ENCODE results near the gene MIPEP.

MIPEP gene

GRCh38 chr13:23695711-23696464 is 193.3 kb downstream of the MIPEP start:
- Mint-ChIP-seq H3K9me3 (no peaks in the 10 kb centered on the region), H3K4me1 (peaks cover 27% of the 10 kb centered on the region), H3K4me3 (peak overlapping the region; percentile 56), H3K27me3 (peaks cover 3% of the 10 kb centered on the region), H3K36me3 (no peaks in the 10 kb centered on the region), H3K27ac (peak overlapping the region; percentile 89)
- CTCF ChIA-PET: interaction anchor here (0.9 kb wide), 1 partner anchor 12 kb away, joined by 4 read pairs; no protein-coding TSS in a partner anchor
- DNase-seq: peak; percentile 82

DNA sequence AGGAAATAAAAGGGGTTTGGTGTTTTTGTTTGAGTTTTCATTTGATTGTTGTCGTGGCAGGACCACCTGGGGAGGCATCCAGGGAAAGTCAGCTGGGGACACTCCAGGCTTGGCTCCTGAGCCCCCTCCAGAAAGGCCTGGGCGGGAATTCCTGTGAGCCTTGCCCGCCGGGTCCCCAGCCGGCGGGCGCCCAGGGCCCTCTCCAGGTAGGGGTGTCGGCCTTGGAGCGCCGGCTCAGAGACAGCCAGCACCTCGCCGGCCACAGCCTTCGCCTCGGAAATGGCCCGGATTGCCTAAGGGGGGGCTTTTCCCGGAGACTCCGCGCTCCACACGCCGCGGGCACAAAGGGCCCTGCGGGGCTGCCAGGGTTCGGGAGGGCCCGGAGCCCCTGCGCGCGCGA is 194.0 kb downstream of the MIPEP start:
- H3K4me1 Mint-ChIP-seq: peaks cover 27% of the 10 kb centered on the region
- CTCF ChIA-PET: no interaction called here
- no peaks in the 10 kb centered on the region for H3K36me3 Mint-ChIP-seq
- peaks cover 3% of the 10 kb centered on the region for H3K27me3 Mint-ChIP-seq
- no peak overlapping the region for H3K27ac Mint-ChIP-seq
- no peak for DNase-seq
- H3K4me3 Mint-ChIP-seq: no peak overlapping the region
- no peaks in the 10 kb centered on the region for H3K9me3 Mint-ChIP-seq

DNA sequence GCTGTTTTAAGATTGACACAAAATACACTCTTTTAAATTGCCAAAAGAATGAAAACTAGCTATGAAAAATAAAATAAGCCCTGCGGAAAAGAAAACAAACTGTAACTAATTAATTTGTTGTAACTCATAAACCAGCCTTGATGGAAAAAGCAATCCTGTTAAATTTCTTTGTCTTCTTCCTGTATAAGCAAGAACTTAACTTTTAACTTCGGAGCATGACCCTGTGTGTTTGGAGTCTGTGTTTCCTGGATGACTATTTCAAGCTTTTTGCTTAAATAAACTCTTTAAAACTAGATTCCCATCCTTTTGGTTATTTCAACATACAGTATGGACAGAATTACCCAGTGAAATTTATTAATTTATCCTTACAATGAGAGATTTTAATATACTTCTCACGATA is 196.4 kb downstream of the MIPEP start:
- peaks cover 3% of the 10 kb centered on the region for H3K27me3 Mint-ChIP-seq

GRCh38 chr13:23690668-23691067 is 198.5 kb downstream of the MIPEP start:
- Mint-ChIP-seq H3K36me3 (no peaks in the 10 kb centered on the region), H3K4me1 (peaks cover 6% of the 10 kb centered on the region), H3K4me3 (no peak overlapping the region), H3K27me3 (peaks cover 4% of the 10 kb centered on the region), H3K9me3 (peaks cover 2% of the 10 kb centered on the region), H3K27ac (no peak overlapping the region)
- CTCF ChIA-PET: interaction anchor here (1.3 kb wide), 1 partner anchor 9 kb away, joined by 5 read pairs; no protein-coding TSS in a partner anchor
- DNase-seq: no peak

More for the DNA sequence above, 196.4 kb downstream of the MIPEP start:
- Mint-ChIP-seq H3K9me3 (no peaks in the 10 kb centered on the region), H3K4me1 (peaks cover 25% of the 10 kb centered on the region), H3K27ac (no peak overlapping the region), H3K36me3 (no peaks in the 10 kb centered on the region), H3K4me3 (no peak overlapping the region)
- CTCF ChIA-PET: interaction anchor here (0.8 kb wide), 1 partner anchor 23 kb away, joined by 3 read pairs; no protein-coding TSS in a partner anchor
- DNase-seq: no peak

- H3K27ac Mint-ChIP-seq: no peak overlapping the region
- no peaks in the 10 kb centered on the region for H3K4me1 Mint-ChIP-seq
- peaks cover 14% of the 10 kb centered on the region for H3K9me3 Mint-ChIP-seq
- peaks cover 3% of the 10 kb centered on the region for H3K27me3 Mint-ChIP-seq
- H3K4me3 Mint-ChIP-seq: no peak overlapping the region
- CTCF ChIA-PET: no interaction called here
- no peaks in the 10 kb centered on the region for H3K36me3 Mint-ChIP-seq
- no peak for DNase-seq
Observed at GRCh38 chr13:23688336-23688735, 200.9 kb downstream of the MIPEP start.

- no peaks in the 10 kb centered on the region for H3K36me3 Mint-ChIP-seq
- H3K27me3 Mint-ChIP-seq: peaks cover 3% of the 10 kb centered on the region
- H3K4me1 Mint-ChIP-seq: no peaks in the 10 kb centered on the region
- CTCF ChIA-PET: no interaction called here
- H3K9me3 Mint-ChIP-seq: peaks cover 14% of the 10 kb centered on the region
- no peak for DNase-seq
- no peak overlapping the region for H3K4me3 Mint-ChIP-seq
- H3K27ac Mint-ChIP-seq: no peak overlapping the region
Observed at GRCh38 chr13:23687614-23688013, 201.6 kb downstream of the MIPEP start.

GRCh38 chr13:23686948-23687347 is 202.3 kb downstream of the MIPEP start:
- no peak overlapping the region for H3K4me3 Mint-ChIP-seq
- H3K9me3 Mint-ChIP-seq: peaks cover 14% of the 10 kb centered on the region
- no peaks in the 10 kb centered on the region for H3K4me1 Mint-ChIP-seq
- no peak for DNase-seq
- H3K27ac Mint-ChIP-seq: no peak overlapping the region
- CTCF ChIA-PET: no interaction called here
- no peaks in the 10 kb centered on the region for H3K36me3 Mint-ChIP-seq
- H3K27me3 Mint-ChIP-seq: peaks cover 3% of the 10 kb centered on the region

DNA sequence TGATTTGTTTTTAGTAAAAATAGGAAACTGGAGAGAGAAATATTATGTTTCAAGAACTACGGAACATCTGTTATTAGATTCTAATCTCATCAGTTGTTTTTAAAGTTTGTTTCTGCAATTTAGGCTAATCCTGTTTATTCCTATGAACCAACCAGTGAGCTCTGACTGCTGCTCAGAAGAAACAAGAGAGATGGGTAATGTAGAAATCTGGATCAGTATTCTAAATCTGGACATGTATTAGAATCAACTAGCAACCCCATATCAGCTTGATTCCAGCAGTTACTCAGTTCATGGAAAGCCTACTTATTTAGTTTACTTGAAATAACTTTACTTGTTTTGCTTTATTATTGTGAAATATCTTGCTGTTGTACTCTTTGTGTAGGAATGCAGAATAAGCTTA is 203.8 kb downstream of the MIPEP start:
- Mint-ChIP-seq H3K36me3 (no peaks in the 10 kb centered on the region), H3K27me3 (peaks cover 3% of the 10 kb centered on the region), H3K4me3 (no peak overlapping the region), H3K9me3 (peaks cover 15% of the 10 kb centered on the region), H3K4me1 (no peaks in the 10 kb centered on the region), H3K27ac (no peak overlapping the region)
- CTCF ChIA-PET: no interaction called here
- DNase-seq: no peak

- no peaks in the 10 kb centered on the region for H3K36me3 Mint-ChIP-seq
- peaks cover 3% of the 10 kb centered on the region for H3K27me3 Mint-ChIP-seq
- no peak for DNase-seq
- CTCF ChIA-PET: no interaction called here
- no peak overlapping the region for H3K27ac Mint-ChIP-seq
- H3K9me3 Mint-ChIP-seq: peaks cover 15% of the 10 kb centered on the region
- peaks cover 7% of the 10 kb centered on the region for H3K4me1 Mint-ChIP-seq
- no peak overlapping the region for H3K4me3 Mint-ChIP-seq
Observed at GRCh38 chr13:23684647-23685046, 204.6 kb downstream of the MIPEP start.

- Mint-ChIP-seq H3K4me1 (peaks cover 19% of the 10 kb centered on the region), H3K27ac (no peak overlapping the region)
- CTCF ChIA-PET: interaction anchor here (0.5 kb wide), 1 partner anchor 76 kb away, joined by 3 read pairs; no protein-coding TSS in a partner anchor
Observed at GRCh38 chr13:23683084-23683483, 206.1 kb downstream of the MIPEP start.

DNA sequence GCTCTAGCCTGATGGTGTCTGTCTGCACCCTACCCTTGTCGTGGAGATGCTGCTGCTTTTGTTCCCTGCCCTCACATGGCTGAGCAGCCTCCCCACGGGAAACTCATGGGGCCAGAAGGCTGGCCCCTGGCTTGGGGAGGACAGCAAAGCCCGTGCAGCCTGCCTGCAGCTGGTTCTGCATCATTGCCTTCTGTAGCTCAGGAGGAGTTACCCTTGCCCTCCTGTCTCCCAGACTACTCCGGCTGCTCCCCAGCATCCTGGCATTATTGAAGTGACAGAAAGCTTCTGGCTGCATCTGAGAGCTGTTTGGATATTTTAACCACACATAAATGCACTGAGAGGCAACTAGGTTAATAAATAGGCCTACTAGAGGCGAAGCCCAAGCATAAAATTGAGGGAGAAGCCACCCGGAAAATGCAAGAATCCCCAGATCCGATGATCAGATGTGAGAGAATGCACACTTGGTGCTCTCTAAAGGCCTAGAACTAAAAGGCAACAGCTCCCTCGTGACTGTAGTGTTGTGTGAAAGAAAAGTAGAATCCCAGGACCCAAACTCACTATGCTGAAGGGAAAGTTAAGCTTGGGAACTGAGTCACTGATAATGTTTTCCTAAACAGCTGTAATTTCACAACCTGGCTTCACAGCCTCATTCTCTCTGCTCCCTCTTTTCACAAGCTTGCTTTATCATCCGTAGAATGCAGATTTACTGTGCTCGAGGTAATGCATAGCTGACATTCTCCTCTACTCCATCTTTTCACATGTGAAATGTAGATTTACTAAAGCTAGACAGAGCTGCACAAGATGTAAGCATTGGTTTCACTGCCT is 208.1 kb downstream of the MIPEP start:
- H3K4me1 Mint-ChIP-seq: peaks cover 19% of the 10 kb centered on the region
- CTCF ChIA-PET: interaction anchor here (2.1 kb wide), 1 partner anchor 9 kb away, joined by 5 read pairs; no protein-coding TSS in a partner anchor
- no peaks in the 10 kb centered on the region for H3K36me3 Mint-ChIP-seq
- H3K27me3 Mint-ChIP-seq: peaks cover 12% of the 10 kb centered on the region
- peaks cover 15% of the 10 kb centered on the region for H3K9me3 Mint-ChIP-seq
- no peak overlapping the region for H3K27ac Mint-ChIP-seq
- DNase-seq: no peak
- no peak overlapping the region for H3K4me3 Mint-ChIP-seq

More at GRCh38 chr13:23683084-23683483, 206.1 kb downstream of the MIPEP start:
- Mint-ChIP-seq H3K4me3 (no peak overlapping the region), H3K36me3 (no peaks in the 10 kb centered on the region), H3K27me3 (peaks cover 3% of the 10 kb centered on the region), H3K9me3 (peaks cover 15% of the 10 kb centered on the region)
- DNase-seq: no peak
